ENCODE data around the gene C1QTNF2.

The C1QTNF2 gene

DNA sequence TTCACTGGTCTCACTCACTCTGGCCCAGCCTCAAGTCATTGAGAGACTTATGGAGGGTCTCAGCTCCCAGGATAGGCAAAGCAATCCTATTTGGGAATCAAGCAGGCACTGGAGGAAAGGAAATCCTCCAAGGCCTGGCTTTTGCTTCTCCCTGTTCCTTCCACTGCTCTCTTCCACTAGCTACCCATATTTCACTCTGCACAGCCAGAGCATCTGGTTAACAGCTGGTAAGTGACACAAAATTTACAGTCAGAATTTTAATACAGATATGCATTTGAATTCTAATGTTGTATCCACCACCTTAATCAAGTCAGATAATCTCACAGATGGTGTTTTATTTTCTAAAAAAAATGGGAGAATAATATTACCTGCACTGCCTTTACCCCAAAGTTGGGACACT lies 868 bp upstream of the C1QTNF2 start:
- DNase-seq = no peak

DNA sequence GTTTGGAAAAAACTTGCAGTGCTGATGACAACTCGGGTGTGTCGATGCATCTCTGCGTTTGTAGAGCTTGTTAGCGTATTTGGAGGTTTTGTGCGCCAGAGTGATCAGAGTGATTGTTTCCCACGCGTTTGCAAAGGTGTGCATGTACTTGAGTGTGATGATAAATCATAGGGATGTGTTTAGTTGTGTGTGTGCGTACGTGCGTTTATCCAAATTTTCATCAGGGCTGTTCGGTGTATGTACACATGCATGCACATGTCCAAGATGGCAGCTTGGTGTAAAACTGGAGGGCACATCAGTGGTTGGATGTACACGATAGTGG lies 248 bp upstream of the C1QTNF2 start:
- no peak for DNase-seq

DNA sequence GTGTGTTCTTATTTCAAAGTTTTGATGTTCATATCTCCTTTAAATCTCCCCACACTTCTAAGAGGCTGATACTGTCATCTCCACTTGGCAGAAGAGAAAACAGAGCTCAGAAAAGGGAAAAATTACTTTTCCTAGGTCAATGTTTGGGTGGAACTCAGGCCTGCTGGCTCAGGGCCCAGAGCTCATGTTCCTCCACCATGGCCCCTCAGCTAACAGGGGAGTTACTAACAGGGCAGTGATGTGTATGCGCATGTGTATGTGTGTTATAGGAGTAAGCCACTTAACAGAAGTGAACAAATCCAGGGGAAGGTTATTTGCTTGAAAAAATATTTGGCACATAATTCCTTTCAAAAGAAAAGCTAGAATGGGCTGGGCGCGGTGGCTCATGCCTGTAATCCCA lies 2.5 kb downstream of the C1QTNF2 start:
- DNase-seq = no peak

DNA sequence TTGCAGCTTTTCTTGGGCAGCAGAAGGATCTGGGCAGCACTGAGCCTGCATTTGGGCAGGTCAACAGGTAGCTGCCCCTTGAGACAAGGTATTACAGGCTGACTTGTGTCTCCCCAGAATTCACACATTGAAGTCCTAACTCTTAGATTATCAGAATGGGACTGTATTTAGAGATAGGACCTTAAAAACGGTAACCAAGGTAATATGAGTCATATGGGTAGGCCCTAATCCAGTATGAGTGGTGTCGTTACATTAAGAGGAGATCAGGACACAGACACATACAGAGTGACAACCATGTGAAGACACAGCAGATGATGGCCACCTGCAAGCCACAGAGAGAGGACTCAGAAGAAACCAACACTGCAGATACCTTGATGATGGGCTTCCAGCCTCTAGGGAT lies 3.2 kb downstream of the C1QTNF2 start:
- no peak for DNase-seq

DNA sequence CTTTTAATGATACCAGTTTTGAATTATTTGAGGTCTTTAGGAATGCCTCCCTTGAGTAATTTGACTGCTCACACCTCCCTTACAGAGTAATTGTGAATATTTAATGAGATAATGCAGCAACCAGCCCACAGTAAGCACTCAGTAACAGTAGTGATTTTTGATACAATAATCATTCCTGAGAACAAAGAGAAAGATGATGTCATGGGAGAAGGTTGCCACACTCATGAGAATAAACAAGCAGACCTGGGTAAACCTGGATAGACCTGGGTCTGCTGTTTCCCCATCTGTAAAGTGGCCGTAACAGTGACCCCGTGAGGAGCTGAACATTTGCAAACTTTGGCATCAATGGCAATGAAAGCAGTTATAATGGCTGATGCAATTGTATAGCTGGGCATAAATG lies 4.2 kb downstream of the C1QTNF2 start:
- no peak for DNase-seq

- no peak for DNase-seq
Observed at GRCh38 chr5:160363660-160364395, 6.6 kb downstream of the C1QTNF2 start.

DNA sequence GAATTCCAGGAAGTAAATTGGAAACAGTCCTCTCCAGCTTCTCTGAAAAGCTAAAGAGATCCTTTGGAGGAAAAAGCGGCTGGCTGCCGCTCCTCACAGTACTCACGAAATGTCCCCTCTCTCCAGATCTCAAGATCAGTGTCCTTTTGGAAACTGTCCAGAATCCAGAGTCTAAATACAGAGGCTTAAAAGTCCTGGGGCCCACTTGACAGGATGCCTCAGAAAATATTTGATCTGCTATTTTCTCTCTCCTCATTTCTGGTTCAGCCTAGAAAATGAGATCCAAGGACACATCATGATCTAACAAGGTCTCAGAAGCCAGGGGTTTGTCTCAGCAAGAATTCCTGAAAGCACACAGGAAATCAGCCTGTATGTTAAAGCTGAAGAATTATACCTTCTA lies 7.2 kb downstream of the C1QTNF2 start:
- DNase-seq = no peak

- DNase-seq = no peak
Observed at GRCh38 chr5:160361624-160362228, 8.7 kb downstream of the C1QTNF2 start.

- DNase-seq = no peak
Observed at GRCh38 chr5:160360310-160360709, 10.1 kb downstream of the C1QTNF2 start.

- DNase-seq = no peak
Observed at GRCh38 chr5:160359816-160360215, 10.6 kb downstream of the C1QTNF2 start.

DNA sequence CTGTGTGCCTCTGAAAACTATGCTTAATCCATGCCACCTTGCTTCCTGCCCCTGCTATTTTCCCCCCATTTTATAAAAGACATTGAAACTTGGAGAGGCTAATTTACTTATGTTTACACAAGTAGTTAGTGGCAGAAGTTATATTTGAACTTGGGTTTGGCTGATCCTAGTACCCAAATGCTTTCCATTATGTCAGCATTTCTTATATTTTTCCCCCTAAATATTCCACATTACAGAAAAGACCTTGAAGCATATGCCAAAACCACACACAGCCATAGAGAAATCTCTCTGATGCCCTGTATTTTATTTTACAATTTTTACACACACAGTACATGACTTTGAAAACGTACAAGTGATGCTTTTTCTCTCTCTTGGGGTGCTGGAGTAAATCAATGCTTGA lies 11.2 kb downstream of the C1QTNF2 start:
- no peak for DNase-seq

DNA sequence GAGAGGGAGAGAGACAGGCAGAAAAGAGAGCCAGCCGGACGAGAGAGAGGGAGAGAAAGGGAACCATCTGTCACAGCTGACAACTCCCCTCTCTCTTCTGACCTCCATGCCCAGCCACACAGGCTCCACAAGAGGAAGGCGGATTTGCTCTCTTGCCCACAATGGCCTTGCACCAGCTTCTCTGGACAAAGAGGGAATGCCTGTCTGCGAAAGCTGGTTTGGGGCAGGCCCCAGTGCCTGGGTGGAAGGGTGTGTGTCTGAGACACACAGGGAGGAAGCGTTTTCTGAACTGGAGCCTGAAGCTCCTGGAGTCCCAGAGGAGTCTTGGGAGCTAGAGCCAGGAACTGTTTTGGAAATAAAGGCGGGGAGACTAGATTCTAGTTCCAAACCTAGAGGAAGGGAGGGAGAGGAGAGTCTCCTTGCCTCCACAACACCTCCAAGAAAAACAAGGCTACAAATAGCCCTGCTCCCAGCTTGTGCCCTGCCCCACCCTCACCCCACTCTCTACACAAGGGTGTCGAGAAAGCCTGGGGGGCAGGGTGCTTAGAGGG lies 12.5 kb downstream of the C1QTNF2 start:
- no peak for DNase-seq

- no peak for DNase-seq
Observed at GRCh38 chr5:160357394-160357793, 13.0 kb downstream of the C1QTNF2 start.

DNA sequence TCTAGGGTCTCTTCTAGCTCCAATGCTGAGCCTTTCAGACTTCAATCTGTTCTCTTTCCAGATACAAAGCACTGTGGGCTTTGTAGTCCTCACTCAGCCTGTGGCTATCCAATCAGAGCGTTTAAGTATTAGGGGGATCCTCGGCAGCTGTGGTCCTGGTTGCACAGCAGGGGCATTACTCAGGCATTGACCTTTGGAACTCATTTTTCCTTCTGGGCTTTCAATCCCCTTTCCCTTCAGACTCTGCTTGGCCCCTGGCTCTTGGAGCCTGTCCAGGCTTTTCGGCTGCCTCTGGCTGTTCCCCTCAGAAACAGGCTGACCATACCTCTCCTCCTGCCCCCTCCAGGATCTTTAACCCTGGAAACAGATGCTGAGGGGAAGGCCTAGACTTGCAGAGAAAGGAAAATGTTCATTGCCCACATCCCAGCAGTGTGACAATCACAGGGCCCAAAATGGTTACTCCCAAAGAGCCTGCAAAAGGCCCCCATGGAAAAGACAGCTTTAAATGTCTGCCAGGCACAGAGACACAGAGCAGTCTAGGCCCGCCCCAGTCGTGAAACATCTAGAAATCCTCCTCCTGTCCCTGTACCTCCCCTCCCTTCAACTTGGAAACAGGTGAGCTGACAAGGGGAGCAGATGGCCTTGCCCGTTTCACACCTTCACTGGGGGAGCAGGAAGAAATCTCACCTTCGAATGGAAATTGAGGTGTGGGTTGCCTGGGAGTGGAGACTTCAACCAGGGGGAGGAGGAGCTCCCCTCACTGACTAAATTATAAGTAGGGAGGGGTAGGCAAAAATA lies 13.7 kb downstream of the C1QTNF2 start:
- DNase-seq = no peak

- no peak for DNase-seq
Observed at GRCh38 chr5:160354666-160355065, 15.8 kb downstream of the C1QTNF2 start.

- DNase-seq = no peak
Observed at GRCh38 chr5:160353379-160353778, 17.0 kb downstream of the C1QTNF2 start.

DNA sequence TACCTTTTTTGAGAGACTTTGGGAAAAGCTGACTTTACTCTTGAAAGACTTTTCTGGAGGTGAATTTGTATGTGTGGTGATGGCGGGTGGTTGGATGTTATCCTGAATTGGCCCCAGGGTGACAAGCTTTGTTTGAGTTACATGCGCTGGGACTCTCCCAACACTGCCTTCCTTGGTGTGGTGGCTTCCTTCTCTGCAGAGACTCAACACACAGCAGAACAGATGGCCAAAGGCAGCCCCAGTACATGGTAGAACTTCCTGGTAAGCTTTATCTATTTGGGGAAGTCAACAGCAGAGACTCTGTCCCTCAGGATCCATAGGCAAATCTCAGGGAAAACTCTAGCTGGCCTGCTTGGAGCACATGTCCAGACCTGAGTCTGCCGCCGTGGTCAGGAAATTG lies 18.1 kb downstream of the C1QTNF2 start:
- no peak for DNase-seq

- DNase-seq = no peak
Observed at GRCh38 chr5:160349935-160350303, 20.5 kb downstream of the C1QTNF2 start.

- no peak for DNase-seq
Observed at GRCh38 chr5:160349249-160349934, 21.0 kb downstream of the C1QTNF2 start.

DNA sequence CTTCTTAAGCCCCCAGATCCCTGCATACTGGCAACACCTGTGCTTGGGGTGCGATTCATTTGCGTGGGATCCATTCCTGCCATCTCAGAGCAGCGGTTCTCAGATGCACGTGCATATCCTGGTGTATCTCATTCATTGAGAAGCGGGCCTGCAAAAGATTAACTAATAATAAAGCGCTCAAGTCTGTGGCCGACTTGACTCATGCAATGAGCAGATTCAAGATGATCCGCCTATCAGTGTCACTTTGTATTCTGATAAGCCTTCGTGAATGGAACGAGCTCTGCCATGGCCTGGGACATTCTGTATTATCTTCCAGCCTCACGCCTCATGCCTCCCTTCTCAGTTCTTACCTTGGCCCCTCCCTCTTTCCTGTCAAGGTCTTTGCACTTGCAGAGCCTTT lies 22.3 kb downstream of the C1QTNF2 start:
- no peak for DNase-seq

GRCh38 chr5:160347448-160347847 lies 23.0 kb downstream of the C1QTNF2 start:
- DNase-seq = no peak

GRCh38 chr5:160342413-160342941 lies 27.9 kb downstream of the C1QTNF2 start:
- no peak for DNase-seq

DNA sequence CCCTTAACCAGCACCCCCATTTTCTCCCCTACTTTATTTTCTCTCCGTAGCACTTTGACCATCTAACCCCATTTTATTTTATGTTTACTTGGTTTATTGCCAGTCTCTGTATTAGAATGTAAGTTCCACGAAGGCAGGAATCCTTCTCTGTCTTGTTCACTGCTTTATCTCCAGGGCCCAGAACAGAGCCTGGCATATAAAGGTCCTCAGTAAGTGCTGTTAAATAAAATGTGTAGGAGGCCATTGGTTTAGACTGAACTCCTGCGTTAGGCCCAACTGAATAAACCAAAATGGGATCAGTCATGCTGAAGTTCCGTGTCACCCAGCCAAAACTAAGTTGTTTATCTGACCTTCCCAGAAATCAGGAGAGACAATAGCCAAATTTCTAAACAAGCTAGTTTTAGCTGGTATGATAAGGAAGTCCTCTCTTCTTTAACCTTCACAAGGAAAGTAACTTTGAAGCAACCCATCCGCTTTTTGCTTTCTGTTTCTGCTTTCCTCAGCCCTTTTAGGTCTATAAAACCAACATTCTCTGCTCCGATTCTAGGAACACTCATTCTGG lies 29.0 kb downstream of the C1QTNF2 start:
- DNase-seq = no peak
